Measurements from ENCODE around the gene RPL37. TPM values are rescaled to one million over a fixed set of nuclear protein-coding genes. Genes with fewer than 3 reads are reported as not detected.

Gene RPL37
- polyA plus RNA-seq, 4 donors = 1,027 to 2,589 (median 1,856) TPM

- DNase-seq (no peak), FAIRE-seq (no peak)
- no peak overlapping the region for H3K4me3 ChIP-seq (ENCODE audit: low read depth in 1 of 3, low read length in 3 of 3)
- no peak overlapping the region for H3K27ac ChIP-seq (ENCODE audit: low read depth in 1 of 3, low read length in 2 of 3)
- 48 to 72% (median 69%) methylated on average over 4 of the region's 4 CpGs for WGBS, 3 donors
- peaks cover 0 to 6% (median 3%) of the 10 kb centered on the region in 3 donors for H3K4me1 ChIP-seq (ENCODE audit: control insufficient read depth in 3 of 3, insufficient read depth in 2 of 3, low read depth in 1 of 3, low read length in 2 of 3)
- H3K27me3 ChIP-seq (ENCODE audit: control insufficient read depth in 3 of 3, insufficient read depth in 3 of 3, low read length in 3 of 3) = no peaks in the 10 kb centered on the region
- peaks cover 30 to 37% (median 31%) of the 10 kb centered on the region in 3 donors for H3K36me3 ChIP-seq (ENCODE audit: control insufficient read depth in 3 of 3, insufficient read depth in 2 of 3, low read depth in 1 of 3, low read length in 3 of 3)
- no peaks in the 10 kb centered on the region for H3K9me3 ChIP-seq (ENCODE audit: control insufficient read depth in 2 of 2, insufficient read depth in 1 of 2, low read depth in 1 of 2, low read length in 1 of 2)
Observed at GRCh38 chr5:40831346-40832210, 3.4 kb downstream of the RPL37 start.

GRCh38 chr5:40829748-40830533 is 5.1 kb downstream of the RPL37 start:
- Histone ChIP-seq H3K4me3 (ENCODE audit: low read depth in 1 of 3, low read length in 3 of 3) (no peak overlapping the region), H3K9me3 (ENCODE audit: control insufficient read depth in 2 of 2, insufficient read depth in 1 of 2, low read depth in 1 of 2, low read length in 1 of 2) (no peaks in the 10 kb centered on the region), H3K27me3 (ENCODE audit: control insufficient read depth in 3 of 3, insufficient read depth in 3 of 3, low read length in 3 of 3) (no peaks in the 10 kb centered on the region), H3K36me3 (ENCODE audit: control insufficient read depth in 3 of 3, insufficient read depth in 2 of 3, low read depth in 1 of 3, low read length in 3 of 3) (peaks cover 31 to 46% (median 33%) of the 10 kb centered on the region in 3 donors), H3K27ac (ENCODE audit: low read depth in 1 of 3, low read length in 2 of 3) (no peak overlapping the region), H3K4me1 (ENCODE audit: control insufficient read depth in 3 of 3, insufficient read depth in 2 of 3, low read depth in 1 of 3, low read length in 2 of 3) (peaks cover 0 to 6% (median 3%) of the 10 kb centered on the region in 3 donors)
- WGBS, 3 donors = 91 to 96% (median 92%) methylated on average over 13 of the region's 13 CpGs
- no peak for FAIRE-seq
- no peak for DNase-seq

GRCh38 chr5:40828690-40829661 is 6.0 kb downstream of the RPL37 start:
- Histone ChIP-seq H3K36me3 (ENCODE audit: control insufficient read depth in 3 of 3, insufficient read depth in 2 of 3, low read depth in 1 of 3, low read length in 3 of 3) (peaks cover 31 to 46% (median 33%) of the 10 kb centered on the region in 3 donors), H3K27ac (ENCODE audit: low read depth in 1 of 3, low read length in 2 of 3) (no peak overlapping the region), H3K4me3 (ENCODE audit: low read depth in 1 of 3, low read length in 3 of 3) (no peak overlapping the region), H3K9me3 (ENCODE audit: control insufficient read depth in 2 of 2, insufficient read depth in 1 of 2, low read depth in 1 of 2, low read length in 1 of 2) (no peaks in the 10 kb centered on the region), H3K4me1 (ENCODE audit: control insufficient read depth in 3 of 3, insufficient read depth in 2 of 3, low read depth in 1 of 3, low read length in 2 of 3) (peaks cover 0 to 6% (median 3%) of the 10 kb centered on the region in 3 donors), H3K27me3 (ENCODE audit: control insufficient read depth in 3 of 3, insufficient read depth in 3 of 3, low read length in 3 of 3) (no peaks in the 10 kb centered on the region)
- DNase-seq (no peak), FAIRE-seq (no peak)
- WGBS, 3 donors = 94 to 99% (median 97%) methylated on average over 3 of the region's 3 CpGs

- no peaks in the 10 kb centered on the region for H3K9me3 ChIP-seq (ENCODE audit: control insufficient read depth in 2 of 2, insufficient read depth in 1 of 2, low read depth in 1 of 2, low read length in 1 of 2)
- no peak overlapping the region for H3K4me3 ChIP-seq (ENCODE audit: low read depth in 1 of 3, low read length in 3 of 3)
- DNase-seq = no peak
- no peak for FAIRE-seq
- 84 to 89% (median 88%) methylated on average over 3 of the region's 3 CpGs for WGBS, 3 donors
- H3K36me3 ChIP-seq (ENCODE audit: control insufficient read depth in 3 of 3, insufficient read depth in 2 of 3, low read depth in 1 of 3, low read length in 3 of 3) = peaks cover 29 to 41% (median 33%) of the 10 kb centered on the region in 3 donors
- H3K4me1 ChIP-seq (ENCODE audit: control insufficient read depth in 3 of 3, insufficient read depth in 2 of 3, low read depth in 1 of 3, low read length in 2 of 3) = peaks cover 0 to 2% (median 0%) of the 10 kb centered on the region in 3 donors
- no peak overlapping the region for H3K27ac ChIP-seq (ENCODE audit: low read depth in 1 of 3, low read length in 2 of 3)
- no peaks in the 10 kb centered on the region for H3K27me3 ChIP-seq (ENCODE audit: control insufficient read depth in 3 of 3, insufficient read depth in 3 of 3, low read length in 3 of 3)
Observed at GRCh38 chr5:40828021-40828631, 6.9 kb downstream of the RPL37 start.

GRCh38 chr5:40827188-40827977 is 7.6 kb downstream of the RPL37 start:
- no peak overlapping the region for H3K4me3 ChIP-seq (ENCODE audit: low read depth in 1 of 3, low read length in 3 of 3)
- no peaks in the 10 kb centered on the region for H3K9me3 ChIP-seq (ENCODE audit: control insufficient read depth in 2 of 2, insufficient read depth in 1 of 2, low read depth in 1 of 2, low read length in 1 of 2)
- 86 to 88% (median 87%) methylated on average over 14 of the region's 14 CpGs for WGBS, 3 donors
- DNase-seq = no peak
- H3K4me1 ChIP-seq (ENCODE audit: control insufficient read depth in 3 of 3, insufficient read depth in 2 of 3, low read depth in 1 of 3, low read length in 2 of 3) = no peaks in the 10 kb centered on the region
- peaks cover 31 to 41% (median 33%) of the 10 kb centered on the region in 3 donors for H3K36me3 ChIP-seq (ENCODE audit: control insufficient read depth in 3 of 3, insufficient read depth in 2 of 3, low read depth in 1 of 3, low read length in 3 of 3)
- no peak for FAIRE-seq
- no peaks in the 10 kb centered on the region for H3K27me3 ChIP-seq (ENCODE audit: control insufficient read depth in 3 of 3, insufficient read depth in 3 of 3, low read length in 3 of 3)
- H3K27ac ChIP-seq (ENCODE audit: low read depth in 1 of 3, low read length in 2 of 3) = no peak overlapping the region

GRCh38 chr5:40826489-40827187 is 8.4 kb downstream of the RPL37 start:
- 84 to 93% (median 93%) methylated on average over 5 of the region's 5 CpGs for WGBS, 3 donors
- peaks cover 24 to 41% (median 27%) of the 10 kb centered on the region in 3 donors for H3K36me3 ChIP-seq (ENCODE audit: control insufficient read depth in 3 of 3, insufficient read depth in 2 of 3, low read depth in 1 of 3, low read length in 3 of 3)
- H3K27ac ChIP-seq (ENCODE audit: low read depth in 1 of 3, low read length in 2 of 3) = no peak overlapping the region
- H3K9me3 ChIP-seq (ENCODE audit: control insufficient read depth in 2 of 2, insufficient read depth in 1 of 2, low read depth in 1 of 2, low read length in 1 of 2) = no peaks in the 10 kb centered on the region
- DNase-seq (no peak), FAIRE-seq (no peak)
- no peak overlapping the region for H3K4me3 ChIP-seq (ENCODE audit: low read depth in 1 of 3, low read length in 3 of 3)
- no peaks in the 10 kb centered on the region for H3K27me3 ChIP-seq (ENCODE audit: control insufficient read depth in 3 of 3, insufficient read depth in 3 of 3, low read length in 3 of 3)
- no peaks in the 10 kb centered on the region for H3K4me1 ChIP-seq (ENCODE audit: control insufficient read depth in 3 of 3, insufficient read depth in 2 of 3, low read depth in 1 of 3, low read length in 2 of 3)

Measured in small intestine (tissue), 7 donors.